Germinal center (tissue), 1 donor: Measurements from ENCODE around the gene HTR3E.
"Not testable (repeated sequence)": the region's sequence is repeated elsewhere in the genome, so short reads cannot be mapped to it uniquely, and the experiment has no call there.

Experiments used
- DNase-seq: peaks from one replicate; pipeline ENCODE4 v3.0.0; 2012; ENCODE audit warnings: mixed read lengths, low spot score

Gene HTR3E

DNA sequence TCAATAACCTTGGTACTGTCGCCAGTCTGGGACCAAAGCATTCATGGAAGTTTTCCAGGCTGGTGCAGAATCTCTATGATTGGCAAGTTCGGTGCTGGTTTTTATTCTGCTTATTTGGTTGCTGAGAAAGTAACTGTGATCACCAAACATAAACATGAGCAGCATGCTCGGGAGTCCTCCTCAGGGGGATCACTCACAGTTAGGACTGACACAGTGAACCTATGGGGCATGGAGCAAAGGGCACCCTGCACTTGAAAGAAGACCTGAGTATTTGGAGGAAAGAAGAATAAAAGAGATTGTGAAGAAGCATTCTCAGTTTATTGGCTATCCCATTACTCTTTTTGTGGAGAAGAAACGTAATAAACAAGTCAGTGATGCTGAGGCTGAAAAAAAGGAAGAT lies 19.2 kb downstream of the HTR3E start:
- DNase-seq = no peak

DNA sequence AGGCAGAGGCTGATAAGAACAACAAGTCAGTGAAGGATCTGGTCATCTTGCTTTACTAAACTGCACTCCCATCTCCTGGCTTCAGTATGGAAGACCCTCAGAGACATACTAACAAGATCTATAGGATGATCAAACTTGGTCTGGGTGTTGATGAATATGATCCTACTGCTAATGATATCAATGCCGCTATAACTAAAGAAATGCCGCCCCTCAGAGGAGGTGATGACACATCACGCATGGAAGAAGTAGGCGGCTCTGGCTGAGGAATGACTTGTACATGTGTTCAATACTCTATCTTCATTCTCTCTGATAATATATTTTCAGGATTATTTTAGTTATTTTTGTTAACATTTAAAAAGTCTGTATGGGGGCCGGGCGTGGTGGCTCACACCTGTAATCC lies 20.8 kb downstream of the HTR3E start:
- no peak for DNase-seq

DNA sequence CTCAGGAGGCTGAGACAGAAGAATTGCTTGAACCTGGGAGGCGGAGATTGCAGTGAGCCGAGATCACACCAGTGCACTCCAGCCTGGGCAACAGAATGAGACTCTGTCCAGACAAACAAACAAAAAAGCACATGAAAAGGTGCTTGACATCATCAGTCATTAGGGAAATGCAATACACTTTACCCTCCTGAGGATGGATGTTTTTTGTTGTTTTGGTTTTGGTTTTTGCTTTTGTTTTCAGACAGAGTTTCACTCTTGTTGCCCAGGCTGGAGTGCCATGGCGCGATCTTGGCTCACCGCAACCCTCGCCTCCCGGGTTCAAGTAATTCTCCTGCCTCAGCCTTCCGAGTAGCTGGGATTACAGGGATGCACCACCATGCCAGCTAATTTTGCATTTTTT lies 24.2 kb downstream of the HTR3E start:
- DNase-seq = not testable (repeated sequence)

DNA sequence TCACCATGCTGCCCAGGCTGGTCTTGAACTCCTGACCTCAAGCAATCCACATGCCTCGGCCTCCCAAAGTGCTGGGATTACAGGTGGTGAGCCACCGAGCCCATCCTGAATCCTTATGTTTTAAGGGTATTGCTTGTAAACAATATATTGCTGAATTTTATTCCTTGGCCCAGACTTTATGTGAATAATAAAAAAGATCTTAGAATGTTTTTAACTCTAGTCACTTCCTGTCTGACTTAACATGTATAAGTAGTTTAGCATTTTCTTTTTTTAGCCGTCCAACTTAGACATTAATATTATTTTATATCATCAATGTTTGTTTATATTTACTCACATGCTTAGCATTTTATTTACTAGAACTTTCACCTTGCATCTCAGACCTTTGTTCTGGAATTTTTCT lies 29.1 kb downstream of the HTR3E start:
- DNase-seq = no peak

DNA sequence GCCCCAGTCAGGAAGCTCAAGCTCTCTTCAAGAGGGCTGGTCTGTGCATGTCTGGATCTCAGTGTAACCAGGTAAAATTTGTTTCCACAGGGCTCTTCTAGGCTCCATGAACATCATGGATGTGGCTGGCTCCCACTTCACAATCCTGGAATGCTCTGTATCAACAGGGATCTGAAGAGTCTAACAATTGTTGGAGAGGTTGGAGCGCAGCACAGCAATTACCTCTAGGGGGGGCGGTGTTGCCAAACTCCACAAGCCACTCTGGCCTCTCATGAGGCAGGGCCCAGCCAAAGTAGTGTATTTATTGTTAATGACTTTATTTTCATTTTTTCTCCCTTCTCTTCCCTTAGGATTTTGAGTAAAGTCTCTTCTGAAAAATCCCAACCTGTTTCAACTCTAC lies 32.1 kb downstream of the HTR3E start:
- no peak for DNase-seq

DNA sequence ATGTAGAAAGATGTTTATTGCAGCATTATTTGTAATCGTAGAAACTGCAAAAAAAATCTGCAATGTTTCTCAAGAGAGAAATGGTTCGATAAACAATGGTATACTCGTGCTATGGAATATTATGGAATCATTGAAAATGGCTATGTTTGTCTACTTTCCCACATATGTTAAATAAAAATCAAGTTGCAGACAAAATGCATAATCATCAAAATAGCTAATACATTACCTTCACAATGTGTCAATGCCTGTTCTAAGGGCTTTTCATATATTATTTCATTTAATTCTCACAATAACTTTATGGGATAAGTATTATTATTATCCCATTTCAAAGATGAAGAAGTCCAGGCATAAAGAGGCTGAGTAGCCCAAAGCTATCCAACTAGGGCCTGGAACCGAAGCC lies 36.1 kb downstream of the HTR3E start:
- DNase-seq = no peak

DNA sequence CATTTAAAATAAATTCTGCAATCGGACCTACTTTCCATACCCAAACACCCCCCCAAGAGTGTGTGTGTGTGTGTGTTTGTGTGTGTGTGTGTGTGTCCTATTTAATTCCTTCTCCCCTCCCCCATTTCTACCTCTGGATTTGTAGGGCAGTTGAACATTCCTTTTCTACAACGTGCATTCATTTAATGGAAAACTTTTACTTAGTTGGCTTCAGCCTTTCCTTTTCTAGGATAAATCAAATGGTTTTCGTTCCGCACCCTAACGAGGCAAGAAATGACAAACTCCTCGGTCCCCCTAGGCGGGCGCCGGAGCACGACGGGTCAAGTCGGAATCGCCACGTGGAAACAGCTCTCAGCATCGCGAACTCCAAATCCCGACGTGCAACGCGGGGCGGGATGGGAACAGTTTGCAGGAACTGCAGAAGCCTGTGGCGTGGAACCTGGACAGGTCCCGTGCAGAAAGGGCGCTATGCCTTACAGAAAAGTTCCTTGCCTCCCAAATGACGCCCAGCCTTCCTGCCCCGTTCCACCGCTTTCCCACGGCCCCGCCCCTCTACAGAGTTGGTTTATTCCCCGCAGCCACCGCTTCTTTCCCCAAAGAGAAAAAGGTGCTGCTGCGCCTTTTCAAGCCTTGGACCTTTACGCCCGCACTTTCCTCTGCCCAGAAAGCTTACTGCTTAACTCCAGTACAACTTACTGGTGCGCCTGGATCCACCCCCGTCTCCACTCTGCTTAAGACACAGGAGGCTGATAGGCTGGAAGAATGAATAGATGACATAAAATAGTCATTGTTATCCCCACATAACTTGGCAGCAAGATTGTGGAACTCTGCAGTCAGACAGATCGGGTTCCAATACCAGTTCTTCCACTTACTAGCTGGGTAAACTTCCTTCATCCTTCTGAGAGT lies 37.2 kb downstream of the HTR3E start:
- DNase-seq = peak; percentile 29

DNA sequence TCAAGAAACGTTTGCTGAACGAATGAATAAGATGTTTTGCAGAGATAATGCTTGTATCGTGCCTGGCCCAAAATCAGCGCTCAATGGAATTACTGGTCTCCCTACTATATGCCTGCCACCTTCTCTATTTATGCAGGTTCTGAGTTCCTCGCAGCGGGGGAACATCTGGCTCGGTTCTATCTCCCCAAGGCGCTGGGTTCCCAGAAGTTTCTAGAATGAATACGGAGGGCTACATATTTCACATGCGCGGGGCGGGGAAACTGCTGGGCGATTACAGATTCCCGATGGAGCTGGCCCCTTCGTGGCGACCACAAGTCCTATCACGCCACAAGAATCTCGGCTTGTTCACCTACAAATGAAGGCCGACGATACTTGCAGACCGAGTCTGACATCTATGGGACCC lies 37.9 kb downstream of the HTR3E start:
- no peak for DNase-seq

DNA sequence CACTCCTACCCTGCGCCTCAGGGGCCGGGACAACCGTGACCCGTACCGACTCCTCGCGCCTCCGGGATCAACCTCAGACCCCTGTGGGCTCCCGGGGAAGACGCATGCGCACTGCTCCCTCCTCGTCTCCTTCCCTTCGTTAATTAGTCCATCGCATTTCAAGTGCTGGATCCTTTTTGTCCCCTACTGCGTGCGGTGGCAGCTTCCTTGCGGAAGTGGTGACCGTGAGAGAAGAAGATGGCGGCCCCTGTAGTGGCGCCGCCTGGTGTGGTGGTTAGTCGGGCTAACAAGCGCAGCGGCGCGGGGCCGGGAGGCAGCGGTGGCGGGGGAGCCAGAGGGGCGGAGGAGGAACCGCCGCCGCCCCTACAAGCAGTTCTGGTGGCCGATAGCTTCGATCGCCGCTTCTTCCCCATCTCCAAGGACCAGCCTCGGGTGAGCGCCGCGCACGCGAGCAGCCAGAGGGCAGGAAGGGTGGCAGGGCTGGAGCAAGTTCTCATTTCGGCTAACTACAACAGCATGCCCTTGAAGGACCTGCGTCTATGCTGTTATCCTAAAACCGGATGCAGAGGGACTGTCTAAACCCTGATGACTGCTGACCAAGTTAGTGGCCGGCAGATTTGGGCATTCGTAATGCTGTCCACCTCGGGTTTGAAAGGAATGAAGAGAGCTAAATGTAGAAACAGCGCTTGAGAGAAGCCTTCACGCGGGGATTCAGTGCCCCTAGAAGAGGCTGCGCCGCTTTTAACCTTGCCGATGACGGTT lies 38.5 kb downstream of the HTR3E start, which contains the start of gene EIF2B5:
TSS of gene EIF2B5 (plus strand) at position 210 of the 762 bp plus-strand sequence. CDS start at position 238, 28 bp downstream.
- peak; percentile 87 for DNase-seq

DNA sequence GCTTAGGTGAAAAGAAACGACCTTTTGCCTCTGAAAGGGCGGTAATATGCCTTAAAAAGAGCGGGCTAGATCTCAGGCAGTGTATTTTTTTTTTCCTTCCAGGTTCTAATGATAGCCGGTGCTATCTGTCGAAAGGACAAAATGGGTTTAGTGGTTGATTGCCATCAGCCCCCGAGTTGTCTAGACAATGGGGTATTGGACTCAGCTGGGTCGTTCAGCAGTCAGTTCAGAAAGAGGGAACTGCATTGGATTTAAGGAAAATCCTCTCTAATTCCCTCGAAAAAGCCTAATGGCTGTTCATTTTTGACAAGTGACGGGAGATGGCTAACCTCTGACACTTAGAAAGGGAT lies 39.0 kb downstream of the HTR3E start:
- DNase-seq = no peak

DNA sequence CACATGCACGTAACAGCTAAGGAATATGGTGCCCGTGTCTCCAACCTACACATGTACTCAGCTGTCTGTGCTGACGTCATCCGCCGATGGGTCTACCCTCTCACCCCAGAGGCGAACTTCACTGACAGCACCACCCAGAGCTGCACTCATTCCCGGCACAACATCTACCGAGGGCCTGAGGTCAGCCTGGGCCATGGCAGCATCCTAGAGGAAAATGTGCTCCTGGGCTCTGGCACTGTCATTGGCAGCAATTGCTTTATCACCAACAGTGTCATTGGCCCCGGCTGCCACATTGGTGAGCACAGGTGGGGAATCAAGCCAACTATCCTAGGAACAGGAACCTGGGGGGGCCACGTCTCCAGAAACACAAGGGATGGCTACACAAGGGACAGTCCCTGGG lies 43.6 kb downstream of the HTR3E start:
- DNase-seq = no peak

DNA sequence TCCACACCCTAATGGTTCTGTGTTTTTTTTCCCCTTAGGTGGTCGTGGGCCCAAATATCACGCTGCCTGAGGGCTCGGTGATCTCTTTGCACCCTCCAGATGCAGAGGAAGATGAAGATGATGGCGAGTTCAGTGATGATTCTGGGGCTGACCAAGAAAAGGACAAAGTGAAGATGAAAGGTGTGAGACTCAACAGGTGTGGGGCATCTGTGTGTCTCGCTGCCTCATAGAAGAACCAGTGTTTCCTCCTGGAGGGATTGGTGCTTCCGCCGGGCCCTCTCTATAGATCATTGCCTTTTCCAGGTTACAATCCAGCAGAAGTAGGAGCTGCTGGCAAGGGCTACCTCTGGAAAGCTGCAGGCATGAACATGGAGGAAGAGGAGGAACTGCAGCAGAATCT lies 45.3 kb downstream of the HTR3E start:
- no peak for DNase-seq

DNA sequence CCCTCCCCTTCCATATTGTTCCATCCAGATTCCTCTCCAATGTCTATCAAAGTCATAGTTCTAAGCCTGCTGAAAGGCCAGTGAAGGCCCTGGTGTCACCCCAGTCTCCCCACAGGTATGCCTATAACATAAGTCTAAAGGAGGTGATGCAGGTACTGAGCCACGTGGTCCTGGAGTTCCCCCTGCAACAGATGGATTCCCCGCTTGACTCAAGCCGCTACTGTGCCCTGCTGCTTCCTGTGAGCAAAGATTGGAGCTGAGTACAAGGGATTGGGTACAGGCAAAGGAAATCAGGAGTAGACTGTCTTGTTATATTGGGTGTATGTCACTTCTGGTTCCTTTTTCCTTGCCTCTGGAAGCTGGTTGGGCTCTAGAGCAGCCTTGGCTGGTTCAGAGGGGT lies 46.5 kb downstream of the HTR3E start:
- no peak for DNase-seq

DNA sequence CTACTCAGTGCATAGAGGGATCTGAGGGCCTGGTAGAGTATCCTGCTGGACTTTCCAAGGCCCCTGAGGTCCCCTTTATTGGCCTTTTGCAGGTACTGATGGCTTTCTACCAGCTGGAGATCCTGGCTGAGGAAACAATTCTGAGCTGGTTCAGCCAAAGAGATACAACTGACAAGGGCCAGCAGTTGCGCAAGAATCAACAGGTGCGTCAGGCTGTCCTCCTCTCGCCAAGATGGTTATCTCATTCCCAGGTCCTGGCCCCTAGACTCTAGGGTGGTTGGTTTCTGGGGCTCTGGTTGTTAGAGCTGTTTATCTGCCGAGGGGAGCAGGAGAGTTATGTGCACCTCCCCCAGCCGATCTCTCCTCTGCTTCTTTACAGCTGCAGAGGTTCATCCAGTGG lies 47.6 kb downstream of the HTR3E start:
- DNase-seq = no peak

DNA sequence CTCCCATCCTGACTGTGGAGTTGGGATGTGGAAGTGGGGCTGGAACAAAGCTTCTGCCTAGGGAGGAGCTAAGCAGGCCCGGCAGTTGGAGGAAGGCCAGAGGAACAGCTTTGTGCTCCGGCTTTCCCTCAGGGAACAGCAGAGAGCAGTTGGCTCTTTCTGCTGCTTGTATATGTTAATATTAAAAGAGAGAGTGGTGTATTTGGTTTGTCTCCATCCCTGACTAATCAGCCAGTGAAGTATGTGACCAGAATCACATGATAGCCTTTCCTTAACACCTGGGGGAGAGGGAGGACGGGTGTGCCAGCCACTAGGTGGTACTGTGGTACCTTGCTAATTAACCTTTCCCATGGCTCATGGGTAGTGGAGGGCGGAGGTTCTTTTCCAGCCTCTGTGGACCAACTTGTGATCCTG lies 48.3 kb downstream of the HTR3E start:
- DNase-seq = peak; percentile 56

DNA sequence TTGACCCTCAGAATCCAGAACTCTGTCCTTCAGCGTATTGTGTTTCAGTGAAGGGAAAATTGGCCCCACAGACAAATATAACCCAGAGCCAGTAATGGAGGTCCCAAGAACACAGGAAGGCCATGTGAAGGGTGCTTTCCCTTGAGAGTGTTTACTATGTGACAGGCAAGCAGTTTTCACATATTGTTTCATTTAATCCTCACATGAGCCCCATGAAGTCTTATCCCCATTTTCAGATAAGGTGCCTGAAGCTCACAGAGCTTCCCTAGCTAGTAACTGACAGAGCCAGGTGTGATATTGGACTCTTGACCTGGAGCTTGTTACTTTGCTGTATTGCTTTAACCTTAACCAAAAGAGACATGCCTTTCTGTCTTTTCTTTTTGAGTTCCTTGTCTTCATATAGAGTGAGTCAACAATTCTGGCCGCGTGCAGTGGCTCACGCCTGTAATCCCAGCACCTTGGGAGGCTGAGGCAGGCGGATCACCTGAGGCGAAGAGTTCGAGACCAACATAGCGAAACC lies 48.9 kb downstream of the HTR3E start:
- DNase-seq = no peak

DNA sequence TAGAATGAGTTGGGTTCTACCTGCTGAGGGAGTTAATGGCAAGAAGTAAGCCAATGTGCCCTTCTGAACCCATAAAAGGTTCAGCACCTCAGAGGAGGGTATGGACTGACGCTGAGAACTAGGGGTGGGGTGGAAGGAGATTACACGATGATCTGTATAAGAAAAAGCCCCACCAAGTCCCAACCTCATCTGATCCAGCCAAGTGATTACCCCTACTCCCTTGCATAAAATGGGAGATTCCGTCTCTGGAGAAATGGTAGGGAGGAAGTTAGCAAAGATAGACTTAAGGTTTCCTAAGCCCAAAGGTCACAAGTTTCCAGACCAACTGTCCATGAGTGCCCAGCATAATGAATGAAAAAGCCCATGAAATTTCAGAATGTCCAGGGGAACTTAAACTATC lies 51.2 kb downstream of the HTR3E start:
- no peak for DNase-seq

DNA sequence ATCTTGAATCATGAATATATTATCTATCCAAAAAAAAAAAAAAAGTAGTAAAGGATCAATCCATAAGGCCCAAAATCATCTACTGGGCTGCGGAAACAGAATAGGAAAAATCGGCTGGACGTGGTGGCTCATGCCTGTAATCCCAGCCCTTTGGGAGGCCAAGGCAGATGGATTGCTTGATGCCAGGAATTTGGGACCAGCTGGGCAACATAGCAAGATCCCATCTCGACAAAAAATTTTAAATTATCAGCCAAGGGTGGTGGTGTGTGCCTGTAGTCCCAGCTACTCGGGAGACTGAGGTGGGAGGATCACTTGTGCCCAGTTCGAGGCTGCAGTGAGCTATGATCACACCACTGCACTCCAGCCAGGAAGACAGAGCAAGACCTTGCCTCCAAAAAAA lies 52.3 kb downstream of the HTR3E start:
- no peak for DNase-seq

DNA sequence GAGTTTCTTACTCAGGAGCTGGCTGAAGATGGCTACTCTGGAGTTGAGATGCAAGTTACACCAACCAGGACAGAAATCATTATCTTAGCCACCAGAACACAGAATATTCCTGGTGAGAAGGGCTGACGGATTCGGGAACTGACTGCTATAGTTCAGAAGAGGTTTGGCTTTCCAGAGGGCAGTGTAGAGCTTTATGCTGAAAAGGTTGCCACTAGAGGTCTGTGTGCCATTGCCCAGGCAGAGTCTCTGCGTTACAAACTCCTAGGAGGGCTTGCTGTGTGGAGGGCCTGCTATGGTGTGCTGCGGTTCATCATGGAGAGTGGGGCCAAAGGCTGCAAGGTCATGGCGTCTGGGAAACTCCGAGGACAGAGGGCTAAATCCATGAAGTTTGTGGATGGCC lies 52.9 kb downstream of the HTR3E start:
- DNase-seq = not testable (repeated sequence)

DNA sequence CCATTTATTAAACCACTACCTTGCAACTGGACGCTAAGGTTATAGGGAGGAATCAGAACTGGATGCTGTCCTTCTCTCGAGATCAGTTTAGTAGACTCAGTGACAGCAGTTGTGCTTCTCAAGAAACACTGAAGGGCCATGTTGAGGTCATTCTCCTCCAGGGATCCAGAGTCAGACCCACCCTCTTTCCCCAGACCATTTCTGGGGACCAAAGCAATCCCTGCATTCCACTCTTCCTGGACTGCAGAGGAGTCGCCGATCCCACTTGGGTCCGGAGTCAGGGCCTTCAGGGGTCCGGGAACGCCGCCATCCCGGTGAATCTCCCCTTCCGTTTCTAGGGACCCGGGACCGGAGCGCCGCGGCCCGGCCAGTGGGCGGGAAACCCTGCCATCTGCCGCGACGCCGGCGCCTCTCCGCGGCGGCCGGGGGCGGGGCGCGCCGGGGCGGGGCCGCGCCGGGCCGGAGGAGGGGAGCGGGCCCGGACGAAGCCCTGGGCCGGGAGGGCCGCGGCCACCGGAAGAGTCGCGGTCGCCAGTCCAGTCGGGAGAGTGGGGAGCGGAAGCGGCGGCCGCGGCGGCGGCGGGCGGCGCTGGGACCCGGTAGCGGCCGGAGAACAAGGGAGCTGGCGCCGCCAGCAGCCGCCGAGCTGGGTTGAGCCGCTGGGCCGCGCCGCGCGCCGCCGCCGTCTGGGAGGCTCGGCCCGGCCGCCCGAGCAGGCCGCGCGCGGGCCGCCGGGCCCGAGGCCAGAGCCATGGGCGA lies 58.2 kb downstream of the HTR3E start, which contains the start of gene DVL3:
TSS of gene DVL3 (plus strand) at position 493 of the 759 bp plus-strand sequence. CDS start at position 752, 259 bp downstream.
- DNase-seq = peak; percentile 82

DNA sequence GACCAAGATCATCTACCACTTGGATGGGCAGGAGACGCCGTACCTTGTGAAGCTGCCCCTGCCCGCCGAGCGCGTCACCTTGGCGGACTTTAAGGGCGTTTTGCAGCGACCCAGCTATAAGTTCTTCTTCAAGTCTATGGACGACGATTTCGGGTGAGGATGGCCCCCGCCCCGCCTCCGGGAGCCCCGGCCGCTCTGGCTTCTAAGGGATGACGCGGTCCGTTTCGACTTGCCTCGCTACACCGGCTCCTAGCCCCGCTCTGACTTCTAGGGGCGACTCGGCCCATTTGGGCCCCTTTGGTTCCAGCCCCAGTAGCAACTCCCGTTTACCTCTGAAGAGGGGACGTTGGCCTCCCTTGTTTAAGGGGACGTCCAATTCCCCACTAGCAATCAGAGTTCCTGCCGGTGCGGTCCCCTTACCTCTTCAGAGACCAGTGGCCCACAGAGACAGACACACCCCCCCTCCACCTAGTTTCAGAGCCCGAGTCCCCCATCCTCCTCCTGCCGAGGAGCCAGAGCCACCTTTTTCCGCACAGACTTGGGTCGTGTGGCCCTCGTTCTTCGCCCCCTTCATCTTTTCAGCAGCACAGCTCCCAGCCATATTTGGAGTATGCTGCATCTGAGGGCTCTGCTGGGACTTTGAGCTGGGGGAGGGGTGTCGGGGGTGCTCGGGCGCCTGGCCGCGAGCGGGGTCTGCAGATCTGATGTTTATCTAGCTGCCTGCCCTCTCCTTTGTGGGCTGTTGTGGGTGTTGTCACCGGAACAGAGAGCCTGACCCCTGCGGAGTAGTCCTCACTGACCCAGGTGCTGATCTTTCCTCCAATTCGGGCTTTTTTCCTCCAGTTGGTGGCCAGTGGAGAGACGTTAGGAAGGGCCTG lies 59.0 kb downstream of the HTR3E start:
- peak; percentile 54 for DNase-seq
